ENCODE data around the gene TAF1C.

GRCh38 chr16:84205976-84206691 is 19.3 kb upstream of the TAF1C start:
- no peak for TF ChIP-seq ZBTB4 (CRISPR knock-in tag; IDR thresholded peaks at IDR 0.05)
- no peak for TF ChIP-seq POLR2A (IDR thresholded peaks at IDR 0.05; ENCODE audit: low read depth, low read length)
- TF ChIP-seq, protein P1, sequence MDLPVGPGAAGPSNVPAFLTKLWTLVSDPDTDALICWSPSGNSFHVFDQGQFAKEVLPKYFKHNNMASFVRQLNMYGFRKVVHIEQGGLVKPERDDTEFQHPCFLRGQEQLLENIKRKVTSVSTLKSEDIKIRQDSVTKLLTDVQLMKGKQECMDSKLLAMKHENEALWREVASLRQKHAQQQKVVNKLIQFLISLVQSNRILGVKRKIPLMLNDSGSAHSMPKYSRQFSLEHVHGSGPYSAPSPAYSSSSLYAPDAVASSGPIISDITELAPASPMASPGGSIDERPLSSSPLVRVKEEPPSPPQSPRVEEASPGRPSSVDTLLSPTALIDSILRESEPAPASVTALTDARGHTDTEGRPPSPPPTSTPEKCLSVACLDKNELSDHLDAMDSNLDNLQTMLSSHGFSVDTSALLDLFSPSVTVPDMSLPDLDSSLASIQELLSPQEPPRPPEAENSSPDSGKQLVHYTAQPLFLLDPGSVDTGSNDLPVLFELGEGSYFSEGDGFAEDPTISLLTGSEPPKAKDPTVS (IDR thresholded peaks at IDR 0.05; ENCODE audit: low read depth, low read length) = no peak
- no peak for TF ChIP-seq JUND (IDR thresholded peaks at IDR 0.05; ENCODE audit: low read depth, low read length)
- TF ChIP-seq ZSCAN29 (IDR thresholded peaks at IDR 0.05) = no peak
- TF ChIP-seq CTCF (IDR thresholded peaks at IDR 0.05 in 2 of 3, conservative IDR thresholded peaks at IDR 0.05 in 1 of 3; ENCODE audit: control insufficient read depth in 2 of 3, extremely low read depth in 1 of 3, insufficient read depth in 1 of 3, low read depth in 3 of 3, low read length in 3 of 3) = no peak
- no peak for TF ChIP-seq SMC3 (IDR thresholded peaks at IDR 0.05; ENCODE audit: borderline replicate concordance, low read length)
- no peak for TF ChIP-seq POLR2AphosphoS2 (IDR thresholded peaks at IDR 0.05; ENCODE audit: low read depth, low read length)
- no peak for TF ChIP-seq EED (IDR thresholded peaks at IDR 0.05; ENCODE audit: low read depth)
- TF ChIP-seq, protein P2, sequence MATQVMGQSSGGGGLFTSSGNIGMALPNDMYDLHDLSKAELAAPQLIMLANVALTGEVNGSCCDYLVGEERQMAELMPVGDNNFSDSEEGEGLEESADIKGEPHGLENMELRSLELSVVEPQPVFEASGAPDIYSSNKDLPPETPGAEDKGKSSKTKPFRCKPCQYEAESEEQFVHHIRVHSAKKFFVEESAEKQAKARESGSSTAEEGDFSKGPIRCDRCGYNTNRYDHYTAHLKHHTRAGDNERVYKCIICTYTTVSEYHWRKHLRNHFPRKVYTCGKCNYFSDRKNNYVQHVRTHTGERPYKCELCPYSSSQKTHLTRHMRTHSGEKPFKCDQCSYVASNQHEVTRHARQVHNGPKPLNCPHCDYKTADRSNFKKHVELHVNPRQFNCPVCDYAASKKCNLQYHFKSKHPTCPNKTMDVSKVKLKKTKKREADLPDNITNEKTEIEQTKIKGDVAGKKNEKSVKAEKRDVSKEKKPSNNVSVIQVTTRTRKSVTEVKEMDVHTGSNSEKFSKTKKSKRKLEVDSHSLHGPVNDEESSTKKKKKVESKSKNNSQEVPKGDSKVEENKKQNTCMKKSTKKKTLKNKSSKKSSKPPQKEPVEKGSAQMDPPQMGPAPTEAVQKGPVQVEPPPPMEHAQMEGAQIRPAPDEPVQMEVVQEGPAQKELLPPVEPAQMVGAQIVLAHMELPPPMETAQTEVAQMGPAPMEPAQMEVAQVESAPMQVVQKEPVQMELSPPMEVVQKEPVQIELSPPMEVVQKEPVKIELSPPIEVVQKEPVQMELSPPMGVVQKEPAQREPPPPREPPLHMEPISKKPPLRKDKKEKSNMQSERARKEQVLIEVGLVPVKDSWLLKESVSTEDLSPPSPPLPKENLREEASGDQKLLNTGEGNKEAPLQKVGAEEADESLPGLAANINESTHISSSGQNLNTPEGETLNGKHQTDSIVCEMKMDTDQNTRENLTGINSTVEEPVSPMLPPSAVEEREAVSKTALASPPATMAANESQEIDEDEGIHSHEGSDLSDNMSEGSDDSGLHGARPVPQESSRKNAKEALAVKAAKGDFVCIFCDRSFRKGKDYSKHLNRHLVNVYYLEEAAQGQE (IDR thresholded peaks at IDR 0.05; ENCODE audit: low read depth, low read length) = no peak
